Right lobe of liver (tissue), 6 donors: ENCODE results near the gene ENTR1. TPM values are rescaled to one million over a fixed set of nuclear protein-coding genes. Genes with fewer than 3 reads are reported as not detected.

Experiments
- ATAC-seq, 4 donors: fragments of 200-7000 bp; cut with Tn5 transposase; one replicate each; pipeline ENCODE4 v1.9.1; 2020; ENCODE audit warnings: mild to moderate bottlenecking in 4 of 4, moderate library complexity in 4 of 4
- DNase-seq, 3 donors: peaks; one replicate each; pipeline ENCODE4 v3.0.0-alpha.2; 2020
- H3K27ac ChIP-seq, 3 donors: fragments of 200-600 bp; one replicate each; pipeline ENCODE4 v1.8.0; 2022
- H3K27me3 ChIP-seq, 2 donors: fragments of 200-600 bp; one replicate each; pipeline ENCODE4 v1.8.0; 2022
- H3K36me3 ChIP-seq, 4 donors: fragments of 200-600 bp; sonication (generic) in 1 of 4; one replicate each; pipeline versions ENCODE4 v1.5.1 to v1.8.0; 2017 to 2022; ENCODE audit warnings: control low read depth in 1 of 4
- H3K4me1 ChIP-seq, 4 donors: fragments of 200-600 bp; sonication (generic) in 1 of 4; one replicate each; pipeline versions ENCODE4 v1.5.1 to v1.8.0; 2017 to 2022; ENCODE audit warnings: control low read depth in 1 of 4
- H3K4me3 ChIP-seq, 3 donors: fragments of 200-600 bp; one replicate each; pipeline ENCODE4 v1.8.0; 2022
- H3K9me3 ChIP-seq, 4 donors: fragments of 200-600 bp; sonication (generic) in 1 of 4; one replicate each; pipeline versions ENCODE4 v1.5.1 to v1.8.0; 2017 to 2022; ENCODE audit warnings: control low read depth in 1 of 4
- CTCF ChIP-seq, 4 donors: fragments of 200-600 bp in 3 of 4; fragments of 450-650 bp in 1 of 4; IDR thresholded peaks; one replicate each; pipeline versions ENCODE4 v1.5.1 to v1.8.0; 2016 to 2022; ENCODE audit warnings: antibody characterized with exemption in 4 of 4, mild to moderate bottlenecking in 2 of 4
- POLR2A ChIP-seq: fragments of 450-650 bp; IDR thresholded peaks from one replicate; pipeline ENCODE4 v1.6.1; 2017; ENCODE audit warnings: antibody characterized with exemption, mild to moderate bottlenecking
- WGBS: methylation state at CpG from one replicate; pipeline ENCODE4 v1.1.6; 2018; ENCODE audit warnings: low coverage, low lambda C conversion rate; ENCODE audit not compliant: insufficient coverage; ENCODE audit errors: missing lambda C conversion rate; 5-methylcytosine and 5-hydroxymethylcytosine counted together
- intact Hi-C, 2 donors: fragments of 100-400 bp; cut with DNase I; formaldehyde crosslinking; loops; one replicate each; pipeline versions ENCODE4 v1.11.2 to v1.14.1; 2022
- total RNA-seq, 6 experiments: library from RNA; depleted of rRNA in 2 of 6; stranded (reverse); fragments of >200 nt in 2 of 6; fragmentation: NEBNext Ultra II Directional in 3 of 6; extraction: Animal tissue kit (Norgen Biotek cat#: 25700) in 3 of 6; gene quantifications; one replicate each; pipeline versions ENCODE4 v1.1.0 to v1.2.4, GENCODE V29; 2016 to 2023
- donor health status: DM: no; HTN: yes; CAD: no.
- donor health status: DM: no; HTN: no; CAD: no.
- donor health status: DM: no; HTN: no; CAD: no.
- donor health status: DM: no; HTN: yes; CAD: no.
- donor health status: DM: no; HTN: yes; CAD: no.

Gene ENTR1
- total RNA-seq, 6 experiments from 2014 or later, result 27.9 to 53.5 (median 35.4) TPM

- ATAC-seq (no peak), DNase-seq (no peak)
- Histone ChIP-seq H3K4me1 (no peaks in the 10 kb centered on the region), H3K36me3 (peaks cover 14 to 85% (median 66%) of the 10 kb centered on the region in 4 donors), H3K4me3 (no peak overlapping the region), H3K27ac (no peak overlapping the region), H3K9me3 (no peaks in the 10 kb centered on the region), H3K27me3 (no peaks in the 10 kb centered on the region)
- intact Hi-C loops, result no loop called here
- WGBS, result 87% methylated on average over 3 of the region's 3 CpGs
- TF ChIP-seq CTCF (IDR thresholded peaks at IDR 0.05), result no peak
- no peak for TF ChIP-seq POLR2A
Observed at GRCh38 chr9:136448655-136449054, 38.2 kb upstream of the ENTR1 start.

- no peak for DNase-seq
- no peaks in the 10 kb centered on the region for H3K27me3 ChIP-seq
- intact Hi-C loops, result no loop called here
- H3K27ac ChIP-seq, result no peak overlapping the region
- peaks cover 17 to 91% (median 65%) of the 10 kb centered on the region in 4 donors for H3K36me3 ChIP-seq
- WGBS, result 92% methylated on average over 12 of the region's 27 CpGs
- peaks cover 0 to 9% (median 4%) of the 10 kb centered on the region in 4 donors for H3K4me1 ChIP-seq
- TF ChIP-seq CTCF (IDR thresholded peaks at IDR 0.05), result no peak
- no peak for ATAC-seq
- H3K4me3 ChIP-seq, result no peak overlapping the region
- no peaks in the 10 kb centered on the region for H3K9me3 ChIP-seq
Observed at GRCh38 chr9:136447173-136447778, 36.9 kb upstream of the ENTR1 start.

- no peaks in the 10 kb centered on the region for H3K9me3 ChIP-seq
- H3K4me1 ChIP-seq, result peaks cover 0 to 24% (median 11%) of the 10 kb centered on the region in 4 donors
- intact Hi-C loops, result no loop called here
- no peak for TF ChIP-seq POLR2A
- no peak for TF ChIP-seq CTCF (IDR thresholded peaks at IDR 0.05)
- H3K27me3 ChIP-seq, result no peaks in the 10 kb centered on the region
- no peak overlapping the region for H3K4me3 ChIP-seq
- 60% methylated on average over 2 of the region's 7 CpGs for WGBS
- no peak for ATAC-seq
- DNase-seq, result no peak
- H3K27ac ChIP-seq, result no peak overlapping the region
- peaks cover 17 to 79% (median 57%) of the 10 kb centered on the region in 4 donors for H3K36me3 ChIP-seq
Observed at GRCh38 chr9:136445799-136446198, 35.4 kb upstream of the ENTR1 start.

- no peak for ATAC-seq
- Histone ChIP-seq H3K4me3 (no peak overlapping the region), H3K36me3 (peaks cover 7 to 62% (median 45%) of the 10 kb centered on the region in 4 donors), H3K27ac (no peak overlapping the region), H3K4me1 (peaks cover 0 to 34% (median 16%) of the 10 kb centered on the region in 4 donors), H3K9me3 (no peaks in the 10 kb centered on the region), H3K27me3 (no peaks in the 10 kb centered on the region)
- DNase-seq, result no peak
- TF ChIP-seq POLR2A, result no peak
- TF ChIP-seq CTCF (IDR thresholded peaks at IDR 0.05), result no peak
- intact Hi-C loops, result no loop called here
- 88% methylated on average over 11 of the region's 20 CpGs for WGBS
Observed at GRCh38 chr9:136444102-136444501, 33.7 kb upstream of the ENTR1 start.
